ENCODE results near the gene CD180. TPM values are rescaled to one million over a fixed set of nuclear protein-coding genes. Genes with fewer than 3 reads are reported as not detected.

Gene CD180
- total RNA-seq, 4 donors from 2014 or later, result 0.37 to 0.83 (median 0.59) TPM; not detected in 1

DNA sequence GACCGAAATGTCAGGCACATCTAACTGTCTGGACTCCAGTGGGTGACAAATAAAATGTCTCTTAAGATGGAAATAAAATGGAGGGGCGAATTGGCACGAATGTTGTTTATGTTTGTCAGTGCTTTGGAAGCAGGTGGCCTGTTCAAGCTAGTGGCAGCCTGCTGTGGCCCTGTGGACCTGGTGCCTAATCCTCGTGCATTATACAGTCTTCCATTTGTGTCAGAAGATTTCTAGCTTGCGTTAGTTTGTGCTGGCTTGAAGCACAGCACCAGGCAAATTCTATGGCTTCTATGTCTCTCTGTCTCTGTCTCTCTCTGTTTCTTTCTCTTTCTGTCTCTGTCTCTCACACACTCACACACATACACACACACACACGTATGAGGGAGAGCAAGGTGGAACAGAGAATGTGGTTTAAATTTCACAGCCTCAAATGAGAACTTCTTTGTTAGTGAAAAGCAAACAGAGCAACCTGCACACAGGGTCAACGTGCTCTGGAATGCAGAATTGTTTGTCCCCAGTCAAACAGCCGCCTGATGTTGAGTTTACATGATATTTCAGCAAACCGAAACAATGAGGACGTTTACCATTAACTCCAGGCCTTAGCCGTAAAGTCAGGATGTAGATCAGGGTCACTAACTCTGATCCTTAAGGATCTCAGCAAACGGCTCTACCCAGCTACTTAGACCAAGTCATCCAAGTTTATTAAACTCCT, 39.0 kb upstream of the CD180 start:
- H3K4me3 ChIP-seq, result no peak overlapping the region
- H3K9me3 ChIP-seq, result no peaks in the 10 kb centered on the region
- H3K4me1 ChIP-seq, result no peaks in the 10 kb centered on the region
- DNase-seq, result no peak
- peak overlapping the region in 1 of 2 donors; percentile 61 for H3K27ac ChIP-seq
- TF ChIP-seq, protein P1, sequence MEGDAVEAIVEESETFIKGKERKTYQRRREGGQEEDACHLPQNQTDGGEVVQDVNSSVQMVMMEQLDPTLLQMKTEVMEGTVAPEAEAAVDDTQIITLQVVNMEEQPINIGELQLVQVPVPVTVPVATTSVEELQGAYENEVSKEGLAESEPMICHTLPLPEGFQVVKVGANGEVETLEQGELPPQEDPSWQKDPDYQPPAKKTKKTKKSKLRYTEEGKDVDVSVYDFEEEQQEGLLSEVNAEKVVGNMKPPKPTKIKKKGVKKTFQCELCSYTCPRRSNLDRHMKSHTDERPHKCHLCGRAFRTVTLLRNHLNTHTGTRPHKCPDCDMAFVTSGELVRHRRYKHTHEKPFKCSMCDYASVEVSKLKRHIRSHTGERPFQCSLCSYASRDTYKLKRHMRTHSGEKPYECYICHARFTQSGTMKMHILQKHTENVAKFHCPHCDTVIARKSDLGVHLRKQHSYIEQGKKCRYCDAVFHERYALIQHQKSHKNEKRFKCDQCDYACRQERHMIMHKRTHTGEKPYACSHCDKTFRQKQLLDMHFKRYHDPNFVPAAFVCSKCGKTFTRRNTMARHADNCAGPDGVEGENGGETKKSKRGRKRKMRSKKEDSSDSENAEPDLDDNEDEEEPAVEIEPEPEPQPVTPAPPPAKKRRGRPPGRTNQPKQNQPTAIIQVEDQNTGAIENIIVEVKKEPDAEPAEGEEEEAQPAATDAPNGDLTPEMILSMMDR (IDR thresholded peaks at IDR 0.05), result no peak
- no peak for TF ChIP-seq POLR2A (IDR thresholded peaks at IDR 0.05)
- H3K36me3 ChIP-seq, result no peaks in the 10 kb centered on the region
- intact Hi-C loops (cut with DNase I; ENCODE audit: low total_unique reads), result no loop called here
- H3K27me3 ChIP-seq, result no peaks in the 10 kb centered on the region

GRCh38 chr5:67234671-67235176, 38.1 kb upstream of the CD180 start:
- Histone ChIP-seq H3K4me1 (no peaks in the 10 kb centered on the region), H3K27me3 (no peaks in the 10 kb centered on the region), H3K36me3 (no peaks in the 10 kb centered on the region), H3K27ac (peak overlapping the region; percentile 61 to 71), H3K4me3 (peak overlapping the region in 1 of 2 donors; percentile 19), H3K9me3 (no peaks in the 10 kb centered on the region)
- TF ChIP-seq POLR2A (IDR thresholded peaks at IDR 0.05), result no peak
- TF ChIP-seq, protein P1 (IDR thresholded peaks at IDR 0.05), result no peak
- intact Hi-C loops (cut with DNase I; ENCODE audit: low total_unique reads), result no loop called here
- peak in 1 of 2 donors; percentile 63 for DNase-seq

DNA sequence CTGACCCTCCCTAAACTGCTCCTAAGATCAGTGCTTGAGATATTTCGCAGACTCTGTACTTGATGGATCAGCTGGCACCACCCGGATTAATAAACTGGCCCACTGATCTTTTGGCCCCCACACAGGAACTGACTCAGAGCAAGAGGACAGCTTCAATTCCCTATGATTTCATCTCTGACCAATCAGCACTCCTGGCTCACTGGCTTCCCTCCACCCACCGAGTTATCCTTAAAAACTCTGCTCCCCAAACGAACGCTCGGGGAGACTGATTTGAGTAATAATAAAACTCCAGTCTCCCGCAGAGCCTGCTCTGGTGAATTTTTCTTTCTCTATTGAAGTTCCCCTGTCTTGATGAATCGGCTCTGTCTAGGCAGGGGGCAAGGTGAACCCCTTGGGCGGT, 36.5 kb upstream of the CD180 start:
- peak in 1 of 2 donors; percentile 60 for DNase-seq
- Histone ChIP-seq H3K36me3 (no peaks in the 10 kb centered on the region), H3K27ac (no peak overlapping the region), H3K4me1 (no peaks in the 10 kb centered on the region), H3K9me3 (no peaks in the 10 kb centered on the region), H3K4me3 (no peak overlapping the region), H3K27me3 (no peaks in the 10 kb centered on the region)
- intact Hi-C loops (cut with DNase I; ENCODE audit: low total_unique reads), result no loop called here
- TF ChIP-seq, protein P1 (IDR thresholded peaks at IDR 0.05), result no peak
- TF ChIP-seq POLR2A (IDR thresholded peaks at IDR 0.05), result no peak

DNA sequence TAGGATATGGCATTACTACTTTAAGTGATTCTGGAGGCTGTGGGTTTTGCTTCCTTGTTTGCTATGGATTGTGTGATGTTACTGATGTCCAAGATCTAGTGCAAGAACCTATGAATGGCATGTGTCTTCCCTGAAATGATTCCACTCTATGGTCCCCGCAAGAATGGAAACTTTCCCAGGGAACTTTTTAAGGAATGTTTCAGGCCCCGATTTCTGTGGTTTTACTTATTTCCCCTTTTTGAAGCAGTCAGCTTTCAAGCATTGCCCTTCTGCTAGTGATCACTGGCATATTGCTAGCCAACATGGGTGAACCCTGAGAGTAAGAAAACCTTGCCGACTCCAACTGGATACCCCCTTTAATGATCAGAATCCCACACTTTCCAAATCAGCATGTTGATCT, 26.6 kb upstream of the CD180 start:
- intact Hi-C loops (cut with DNase I; ENCODE audit: low total_unique reads), result no loop called here
- Histone ChIP-seq H3K9me3 (no peaks in the 10 kb centered on the region), H3K27me3 (no peaks in the 10 kb centered on the region), H3K36me3 (no peaks in the 10 kb centered on the region), H3K4me3 (no peak overlapping the region), H3K27ac (no peak overlapping the region), H3K4me1 (no peaks in the 10 kb centered on the region)
- no peak for TF ChIP-seq POLR2A (IDR thresholded peaks at IDR 0.05)
- TF ChIP-seq, protein P1 (IDR thresholded peaks at IDR 0.05), result no peak
- no peak for DNase-seq

GRCh38 chr5:67222243-67223025, 25.8 kb upstream of the CD180 start:
- no peak overlapping the region for H3K4me3 ChIP-seq
- TF ChIP-seq, protein P1 (IDR thresholded peaks at IDR 0.05), result no peak
- TF ChIP-seq POLR2A (IDR thresholded peaks at IDR 0.05), result no peak
- no peaks in the 10 kb centered on the region for H3K4me1 ChIP-seq
- H3K9me3 ChIP-seq, result no peaks in the 10 kb centered on the region
- H3K36me3 ChIP-seq, result no peaks in the 10 kb centered on the region
- no peak overlapping the region for H3K27ac ChIP-seq
- H3K27me3 ChIP-seq, result no peaks in the 10 kb centered on the region
- intact Hi-C loops (cut with DNase I; ENCODE audit: low total_unique reads), result no loop called here
- no peak for DNase-seq
